NCI-H2227 treated with DMSO at 0.1 percent for 48 hours (cell line): Measurements from ENCODE around the gene OSBPL10.
"Not testable (repeated sequence)": the region's sequence is repeated elsewhere in the genome, so short reads cannot be mapped to it uniquely, and the experiment has no call there.

Experiments used
- DNase-seq: peaks from one replicate; lab custom pipeline; 2025; lab: John Stamatoyannopoulos, UW

OSBPL10 gene

GRCh38 chr3:31704591-31705179 is 276.4 kb downstream of the OSBPL10 start:
- DNase-seq = no peak

- no peak for DNase-seq
These were observed 276.9 kb downstream of the OSBPL10 start for GRCh38 chr3:31704156-31704555.

GRCh38 chr3:31701286-31701685 is 279.8 kb downstream of the OSBPL10 start:
- DNase-seq = no peak

DNA sequence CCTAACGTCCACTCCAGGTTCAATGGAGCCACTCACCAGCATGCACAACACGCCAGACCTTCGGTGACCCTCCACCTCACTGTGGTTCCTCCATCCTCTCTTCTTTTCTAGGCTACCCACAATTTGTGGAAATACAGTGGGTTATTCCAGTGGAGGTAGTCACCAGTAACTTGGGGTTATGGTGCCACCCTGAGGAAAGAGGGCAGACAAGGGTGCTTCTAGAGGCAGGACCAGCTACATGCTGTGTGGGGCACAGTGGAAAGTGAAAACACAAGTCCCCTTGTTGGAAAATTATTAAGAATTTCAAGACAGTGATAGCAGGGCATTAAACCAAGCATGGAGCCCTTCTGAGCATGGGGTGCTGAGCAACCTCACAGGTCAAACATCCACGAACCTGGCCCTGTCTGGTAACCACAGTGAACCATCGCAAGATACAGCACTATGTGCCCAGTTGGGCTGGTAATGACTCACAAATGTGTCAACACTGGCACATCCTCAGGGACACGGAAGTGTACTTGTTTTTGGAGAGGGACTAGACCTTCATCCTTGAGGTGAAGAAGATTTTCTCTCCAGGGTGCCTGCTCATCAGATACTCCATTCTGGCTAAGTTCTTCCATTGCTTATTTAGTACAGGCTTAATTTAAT is 281.6 kb downstream of the OSBPL10 start:
- no peak for DNase-seq

DNA sequence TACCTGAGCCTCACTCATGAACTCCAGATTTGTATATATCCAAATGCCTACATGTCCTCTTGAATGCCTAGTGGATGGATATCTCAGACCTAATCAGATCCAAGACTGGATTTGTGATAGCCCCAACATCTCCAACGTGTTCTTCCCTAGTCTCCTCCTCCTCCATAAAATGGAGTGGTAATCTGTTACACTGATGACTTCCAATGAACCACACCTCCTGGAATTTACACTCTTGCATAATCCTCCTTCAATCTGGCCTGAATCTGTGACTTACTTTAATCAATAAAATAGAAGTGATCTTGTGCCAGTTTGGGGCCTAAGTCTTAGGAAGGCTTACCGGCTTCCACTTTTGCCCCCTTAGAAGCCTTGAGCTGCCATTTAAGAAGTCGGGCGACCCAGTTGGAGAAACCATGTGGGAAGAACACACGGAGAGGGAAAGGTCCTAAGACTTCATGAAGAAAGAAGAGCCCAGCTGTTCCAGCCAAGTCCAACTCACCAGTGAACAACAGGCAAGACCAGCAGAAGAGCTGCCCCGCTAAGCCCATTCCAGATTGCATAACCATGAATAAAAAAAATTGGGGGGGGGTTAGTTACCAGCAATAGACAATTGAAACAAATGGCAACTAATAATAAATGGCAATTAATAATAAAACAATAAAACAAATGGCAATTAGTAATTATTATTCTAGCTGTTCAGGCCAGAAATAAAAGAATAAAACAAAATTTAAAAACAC is 284.1 kb downstream of the OSBPL10 start:
- no peak for DNase-seq

DNA sequence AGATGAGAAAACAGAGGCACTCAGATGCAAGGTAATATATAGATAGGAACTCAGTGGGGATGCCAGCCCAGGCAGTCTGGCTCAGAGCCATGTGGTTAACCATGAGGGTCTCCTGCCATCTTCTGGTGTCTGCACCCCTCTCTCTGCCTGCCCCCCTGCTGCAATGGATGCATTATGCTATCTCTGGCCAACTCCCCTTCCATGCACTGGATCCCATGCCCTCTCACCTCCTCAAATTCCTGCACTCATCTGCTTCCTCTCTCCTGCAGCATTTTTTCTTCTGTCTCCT is 285.1 kb downstream of the OSBPL10 start:
- no peak for DNase-seq

- no peak for DNase-seq
These were observed 285.6 kb downstream of the OSBPL10 start for GRCh38 chr3:31695280-31696008.

DNA sequence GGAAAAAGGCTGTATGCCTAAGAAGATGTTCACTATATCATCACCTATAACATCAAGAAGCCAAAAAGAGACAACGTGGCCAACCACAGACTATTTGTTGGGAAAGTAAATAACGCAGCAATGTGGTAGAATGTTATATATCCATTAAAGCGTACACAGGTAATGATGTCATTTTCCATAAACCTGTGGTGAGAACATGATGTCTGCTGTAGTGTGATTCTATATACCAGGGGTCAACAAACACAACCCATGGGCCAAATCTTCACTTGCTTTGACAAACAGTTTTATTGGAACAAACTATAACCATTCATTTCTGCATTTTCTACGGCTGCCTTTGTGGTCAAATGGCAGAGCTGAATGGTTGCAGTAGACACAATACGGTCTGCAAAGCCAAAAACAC is 287.7 kb downstream of the OSBPL10 start:
- DNase-seq = no peak

GRCh38 chr3:31692751-31693150 is 288.3 kb downstream of the OSBPL10 start:
- DNase-seq = no peak

- no peak for DNase-seq
These were observed 290.3 kb downstream of the OSBPL10 start for GRCh38 chr3:31690771-31691170.

DNA sequence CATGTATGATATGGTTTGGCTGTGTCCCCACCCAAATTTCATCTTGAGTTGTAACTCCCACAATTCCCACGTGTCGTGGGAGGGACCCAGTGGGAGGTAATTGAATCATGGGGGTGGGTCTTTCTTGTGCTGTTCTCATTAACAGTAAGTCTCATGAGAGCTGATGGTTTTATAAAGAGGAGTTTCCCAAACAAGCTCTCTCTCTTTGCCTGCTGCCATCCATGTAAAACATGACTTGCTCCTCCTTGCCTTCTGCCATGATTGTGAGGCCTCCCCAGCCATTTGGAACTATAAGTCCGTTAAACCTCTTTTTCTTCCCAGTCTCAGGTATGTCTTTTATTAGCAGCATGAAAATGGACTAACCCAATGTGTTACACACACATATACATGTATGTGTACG is 291.5 kb downstream of the OSBPL10 start:
- not testable (repeated sequence) for DNase-seq

DNA sequence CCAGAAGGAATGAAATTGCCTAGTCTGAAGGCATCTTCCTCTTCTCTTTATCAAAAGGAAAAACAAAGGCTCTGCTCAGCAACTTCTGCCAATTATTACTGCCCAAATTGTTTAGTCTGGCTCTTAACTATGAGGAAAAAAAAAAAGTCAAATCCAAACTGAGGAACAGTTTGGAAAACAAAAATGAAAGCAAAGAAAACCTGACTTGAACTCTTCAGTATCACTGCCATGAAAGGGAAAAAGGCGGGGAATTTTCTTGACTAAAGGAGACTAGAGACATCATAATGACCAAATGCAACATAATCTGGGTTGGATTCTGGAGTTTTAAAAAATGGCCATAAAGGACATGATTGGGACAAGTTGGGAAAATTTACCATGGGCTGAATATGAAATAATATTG is 292.1 kb downstream of the OSBPL10 start:
- DNase-seq = no peak

DNA sequence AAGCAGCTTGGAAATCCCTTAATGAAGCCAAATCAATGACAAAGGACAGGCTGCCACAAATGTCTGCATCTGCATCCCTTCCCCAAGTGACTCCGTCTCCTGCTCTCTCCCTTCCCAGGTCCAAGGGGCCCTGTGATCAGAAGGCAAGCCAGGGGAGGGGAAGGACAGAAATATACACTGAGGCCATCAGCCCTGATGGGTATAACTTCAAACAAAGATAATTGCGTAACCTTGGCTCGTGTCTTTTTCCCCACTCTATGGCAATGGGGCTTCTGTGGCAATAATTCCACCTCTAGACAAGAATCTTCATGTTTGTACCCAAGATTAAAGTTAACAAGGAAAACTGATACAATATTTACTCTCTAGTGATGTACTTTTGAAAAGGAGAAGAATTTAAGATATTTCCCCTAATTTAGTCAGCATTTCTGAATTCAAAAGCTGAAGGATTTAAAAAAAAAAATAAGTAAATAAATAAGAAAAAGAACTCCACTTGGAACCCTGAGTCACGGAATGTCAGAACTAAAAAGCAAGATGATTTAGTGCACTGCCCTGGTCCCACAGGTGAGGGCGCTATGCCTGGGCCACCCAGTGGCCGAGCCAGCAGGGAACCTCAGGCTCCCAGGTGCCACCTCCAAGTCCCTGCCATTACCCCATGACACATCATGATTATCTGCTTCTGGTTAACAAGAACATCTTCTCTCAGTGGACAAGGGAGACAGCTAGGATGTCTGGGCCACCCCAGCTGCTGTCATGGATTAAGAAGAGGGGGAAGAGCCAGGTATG is 293.9 kb downstream of the OSBPL10 start:
- DNase-seq = no peak

DNA sequence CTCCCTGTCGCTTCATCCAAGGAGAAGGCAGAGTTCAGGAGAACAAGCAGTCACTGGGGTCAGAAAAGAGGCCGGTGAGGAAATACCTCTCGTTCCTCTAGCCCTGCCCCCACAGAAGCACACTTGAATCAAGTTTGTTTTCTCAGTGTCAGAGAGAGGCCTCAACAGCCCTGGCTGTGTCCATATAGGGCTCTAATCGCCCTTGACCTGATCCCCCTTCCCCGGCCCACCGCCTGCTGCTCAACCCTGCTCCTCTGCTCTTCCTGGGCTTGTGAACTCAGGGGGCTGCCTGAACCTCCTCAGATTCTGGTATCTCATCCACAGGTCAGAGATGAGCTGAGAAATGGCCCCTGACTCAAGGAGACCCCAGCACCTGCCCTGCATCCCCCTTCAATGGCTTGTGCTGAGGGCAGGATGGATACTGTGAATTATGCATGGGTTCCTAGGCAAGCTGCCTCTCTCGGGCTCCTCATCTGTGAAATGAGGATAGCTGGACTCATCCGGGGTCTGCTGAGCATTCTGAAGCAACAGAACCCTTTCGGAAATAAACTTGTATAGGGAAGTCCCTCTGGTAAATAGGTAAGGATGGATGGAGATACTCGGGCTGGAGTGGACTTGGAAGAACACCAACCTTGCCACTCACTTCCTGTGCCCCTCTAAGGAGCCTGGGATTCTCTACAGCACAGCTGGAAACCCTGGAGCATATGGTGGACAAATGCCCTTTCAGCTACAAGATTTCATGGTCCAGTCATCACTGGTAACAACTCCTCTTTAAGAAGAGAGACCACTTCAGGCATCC is 300.8 kb downstream of the OSBPL10 start:
- no peak for DNase-seq

DNA sequence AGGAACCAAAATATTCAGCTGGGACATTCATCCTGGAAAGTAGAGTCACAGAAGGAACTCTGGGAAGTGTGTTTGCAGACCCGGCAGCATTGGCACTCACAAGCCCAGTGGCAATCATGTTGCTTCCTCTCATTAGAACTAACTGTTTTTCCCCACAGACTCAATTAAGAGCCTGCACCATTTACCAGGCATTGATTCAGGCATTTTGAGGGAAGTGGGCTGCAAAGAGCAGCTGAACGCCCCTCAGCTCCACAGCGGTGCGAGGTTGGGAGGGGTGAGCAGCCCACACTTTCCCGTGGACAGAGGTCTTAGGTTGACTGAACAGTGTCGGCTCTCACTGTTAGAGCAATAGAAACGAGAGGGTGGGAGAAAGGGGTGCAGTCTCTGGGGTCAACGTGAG is 304.5 kb downstream of the OSBPL10 start:
- DNase-seq = no peak

- DNase-seq = no peak
These were observed 307.1 kb downstream of the OSBPL10 start for GRCh38 chr3:31673950-31674349.

DNA sequence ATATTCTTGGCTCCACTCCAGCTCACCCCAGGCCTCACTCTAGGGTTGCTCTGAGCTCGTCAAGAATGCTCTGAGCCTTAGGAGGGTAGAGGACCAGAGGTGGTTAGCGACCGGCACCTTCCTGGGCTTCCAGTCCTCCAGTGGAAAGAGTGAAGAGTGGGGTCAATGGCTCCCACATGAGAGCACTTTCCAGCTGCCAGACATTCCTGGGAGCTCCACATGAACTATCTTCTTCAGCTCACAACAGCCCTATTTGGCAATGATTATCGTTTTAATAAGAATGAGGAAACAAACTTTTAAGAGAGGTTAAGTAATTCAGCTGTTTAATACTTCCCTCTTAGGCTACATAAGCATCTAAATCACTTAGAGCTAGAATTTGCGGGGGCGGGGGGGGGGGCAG is 309.1 kb downstream of the OSBPL10 start:
- DNase-seq = no peak

DNA sequence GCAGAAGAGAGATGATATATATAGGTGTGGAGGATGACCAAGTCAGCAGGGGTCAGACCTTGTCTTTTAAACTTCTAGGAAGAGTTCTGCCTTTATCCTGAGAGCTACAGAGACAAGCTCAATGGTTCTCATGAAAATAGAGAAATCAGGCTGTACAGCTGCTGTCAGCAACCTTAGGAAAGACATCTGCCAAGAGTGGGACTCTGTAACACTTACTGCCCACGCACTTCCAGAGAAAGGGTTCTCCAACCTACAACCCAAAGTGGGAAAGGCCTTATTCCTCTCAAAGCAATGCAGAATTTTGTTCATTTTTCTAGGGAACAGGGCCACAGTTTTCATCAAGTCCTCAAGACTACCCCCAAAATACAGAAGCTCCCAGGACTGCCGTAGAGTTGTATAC is 309.6 kb downstream of the OSBPL10 start:
- no peak for DNase-seq

- DNase-seq = no peak
These were observed 310.3 kb downstream of the OSBPL10 start for GRCh38 chr3:31670722-31671121.

GRCh38 chr3:31670136-31670535 is 310.9 kb downstream of the OSBPL10 start:
- no peak for DNase-seq

DNA sequence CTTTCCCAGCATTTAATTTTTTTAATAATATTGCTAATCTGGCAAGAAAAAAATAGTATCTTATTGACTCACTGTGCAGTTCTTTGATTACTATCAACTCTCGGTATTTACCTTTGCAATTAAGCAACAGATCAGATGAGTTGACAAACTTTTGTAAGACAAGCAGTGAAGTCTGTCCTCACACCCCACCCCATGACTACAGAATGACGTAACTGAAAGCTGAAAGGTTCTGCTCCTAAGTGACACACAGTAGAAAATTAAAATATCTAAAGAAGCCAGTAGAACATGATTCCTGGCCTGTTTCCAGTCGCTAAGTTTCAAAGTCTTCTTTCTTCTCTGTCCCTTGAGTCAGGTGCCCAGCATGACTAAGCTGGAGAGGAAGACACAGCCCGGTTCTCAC is 312.8 kb downstream of the OSBPL10 start:
- no peak for DNase-seq
